Embryonic facial prominence (tissue), 1 donor: ENCODE data around the gene ZNF658.
"Not testable (repeated sequence)": the region's sequence is repeated elsewhere in the genome, so short reads cannot be mapped to it uniquely, and the experiment has no call there.

ENCODE experiments used
- DNase-seq: peaks from one replicate; pipeline ENCODE4 v3.0.0-alpha.2; 2016; ENCODE audit errors: extremely low spot score

Gene ZNF658

DNA sequence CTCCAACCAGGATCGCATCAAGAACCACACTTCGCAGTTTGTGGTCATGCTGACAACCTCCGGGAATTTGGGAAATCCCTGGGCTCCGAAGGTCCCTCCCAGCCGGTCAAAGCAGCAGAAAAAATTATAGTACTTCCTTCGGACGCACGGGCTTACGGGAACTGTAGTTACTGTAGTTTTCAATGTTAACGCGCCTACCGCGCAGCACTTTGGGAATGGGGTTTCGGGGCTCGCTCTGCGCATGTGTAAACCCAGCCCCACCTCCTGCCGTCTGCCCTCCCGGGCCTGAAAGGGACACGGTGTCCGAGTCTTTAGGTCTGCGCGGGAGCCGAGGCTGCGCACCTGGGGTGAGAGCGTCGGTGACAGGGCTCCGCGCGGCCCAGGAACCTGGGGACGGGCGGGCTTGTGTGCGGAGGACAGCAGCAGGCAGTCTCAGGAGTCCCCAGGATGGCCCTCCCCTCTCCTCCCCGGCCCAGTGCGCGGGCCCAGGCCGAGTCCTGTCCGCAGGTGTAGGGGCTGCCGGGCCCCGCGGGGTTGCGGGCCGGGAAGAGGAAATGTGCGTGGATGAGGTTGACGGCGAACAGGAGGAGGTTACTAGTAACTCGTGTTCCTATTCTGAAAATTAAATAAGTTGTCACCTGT, at the start of gene ZNF658:
ZNF658 (plus strand) TSS at position 236 of the 642 bp plus-strand sequence. CDS start 2,837 bp downstream, outside the sequence.
- DNase-seq, result peak; percentile 54

DNA sequence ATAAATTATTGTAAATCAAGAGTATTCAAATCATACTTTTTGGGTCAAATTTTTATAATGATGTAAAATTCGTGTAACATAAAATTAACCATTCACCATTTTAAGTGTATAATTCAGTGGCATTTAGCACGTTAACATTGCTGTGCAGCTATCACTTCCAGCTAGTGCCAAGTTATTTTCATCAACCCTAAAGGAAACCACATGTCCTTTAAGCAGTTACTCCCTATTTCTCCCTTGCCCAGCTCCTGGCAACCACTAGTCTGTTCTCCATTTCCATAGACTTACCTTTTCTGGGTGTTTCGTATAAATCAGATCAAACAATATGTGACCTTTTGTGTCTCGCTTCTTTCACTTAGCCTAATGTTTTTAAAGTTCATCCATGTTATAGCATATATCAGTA, 38.8 kb upstream of the ZNF658 start:
- not testable (repeated sequence) for DNase-seq

DNA sequence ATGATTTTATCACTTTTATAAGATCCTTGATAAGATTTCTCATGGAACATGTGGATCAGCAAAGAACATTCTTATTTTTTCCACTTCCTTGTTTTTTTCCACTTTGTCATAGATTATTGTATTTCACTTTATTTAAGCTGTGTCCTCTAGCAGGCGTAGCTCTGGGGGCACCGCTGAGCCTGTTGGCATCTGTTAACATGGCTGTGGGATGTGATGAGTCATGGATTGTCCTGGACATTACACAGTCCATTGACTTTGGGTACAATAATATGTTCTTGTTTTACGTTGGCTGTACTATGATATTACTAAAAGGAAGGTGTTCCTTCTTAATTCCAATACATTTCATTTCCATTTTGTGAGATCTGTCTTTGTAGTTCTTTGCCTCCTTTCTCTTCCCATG, 31.9 kb upstream of the ZNF658 start:
- DNase-seq, result not testable (repeated sequence)

DNA sequence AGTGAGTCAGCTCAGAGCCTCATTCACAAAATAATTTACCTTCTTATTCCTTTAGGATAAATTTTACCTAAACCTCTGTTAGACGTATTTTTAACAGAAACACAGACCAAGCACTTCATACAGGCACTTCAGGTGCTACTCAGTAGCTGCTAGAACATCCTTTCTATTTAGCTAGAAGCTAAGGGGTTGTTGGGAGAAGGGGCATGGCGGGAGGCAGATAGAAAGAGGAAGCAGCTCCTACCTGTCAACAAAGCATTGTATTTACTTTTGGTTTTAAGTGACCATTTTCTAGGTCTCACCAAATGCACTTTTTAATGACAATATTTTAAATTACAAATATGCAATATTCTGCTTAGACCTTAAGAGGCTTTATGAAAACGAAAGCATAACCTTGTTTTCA, 19.9 kb upstream of the ZNF658 start:
- DNase-seq, result not testable (repeated sequence)

- DNase-seq, result not testable (repeated sequence)
These were observed 18.7 kb upstream of the ZNF658 start for GRCh38 chr9:66881847-66882246.

- DNase-seq, result not testable (repeated sequence)
These were observed 10.2 kb upstream of the ZNF658 start for GRCh38 chr9:66890334-66890733.

DNA sequence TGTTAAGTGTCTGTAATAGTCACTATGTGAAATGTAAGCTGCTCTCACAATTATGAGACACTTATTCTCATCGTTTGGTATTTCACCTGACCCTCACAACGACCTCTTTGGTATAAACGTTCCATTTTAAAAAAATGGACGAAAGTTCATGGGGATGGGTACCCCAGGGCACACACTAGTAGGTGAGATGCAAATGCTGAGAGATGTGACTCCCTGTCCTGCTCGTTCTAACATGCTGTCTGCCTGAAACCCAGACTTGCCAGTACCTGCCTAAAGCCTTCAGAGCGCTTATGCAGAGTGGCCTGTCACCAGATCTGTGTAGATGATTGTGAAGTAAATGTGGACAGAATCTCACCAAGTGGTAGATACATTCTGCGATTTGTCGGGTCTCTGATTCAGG, 616 bp downstream of the ZNF658 start:
- not testable (repeated sequence) for DNase-seq

- DNase-seq, result not testable (repeated sequence)
These were observed 9.0 kb downstream of the ZNF658 start for GRCh38 chr9:66909560-66909959.

- not testable (repeated sequence) for DNase-seq
These were observed 19.5 kb downstream of the ZNF658 start for GRCh38 chr9:66920072-66920471.

DNA sequence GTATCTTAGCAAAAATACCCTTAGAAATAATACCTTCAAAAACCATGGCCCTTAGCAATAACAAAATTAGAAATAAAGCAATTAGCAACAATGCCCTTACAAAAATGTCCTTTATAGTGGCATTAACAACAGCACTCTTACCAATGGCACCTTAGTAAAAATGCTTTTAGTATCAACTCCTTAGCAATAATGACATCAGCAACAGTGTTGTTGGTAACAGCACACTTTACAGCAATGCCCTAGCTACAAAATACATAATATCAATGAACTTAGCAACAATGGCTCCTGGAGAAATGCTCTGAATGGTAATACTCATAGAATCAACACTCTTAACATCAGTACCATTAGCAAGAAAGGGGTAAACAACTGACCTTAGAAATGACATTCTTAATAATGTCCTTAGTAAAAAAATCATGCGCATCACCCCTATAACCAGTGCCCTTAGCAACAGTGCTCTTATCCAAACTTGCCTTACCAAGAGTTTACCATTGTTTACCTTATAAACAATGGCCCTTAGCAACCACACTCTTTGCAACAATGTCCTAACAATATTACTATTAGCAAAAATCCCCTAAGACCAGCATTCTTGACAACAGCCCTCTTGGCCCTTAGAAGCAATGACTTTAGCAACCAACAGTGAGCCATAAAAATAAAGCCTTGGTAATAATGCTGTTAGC, 35.8 kb downstream of the ZNF658 start:
- DNase-seq, result not testable (repeated sequence)

GRCh38 chr9:66937662-66938061, 37.1 kb downstream of the ZNF658 start:
- not testable (repeated sequence) for DNase-seq

DNA sequence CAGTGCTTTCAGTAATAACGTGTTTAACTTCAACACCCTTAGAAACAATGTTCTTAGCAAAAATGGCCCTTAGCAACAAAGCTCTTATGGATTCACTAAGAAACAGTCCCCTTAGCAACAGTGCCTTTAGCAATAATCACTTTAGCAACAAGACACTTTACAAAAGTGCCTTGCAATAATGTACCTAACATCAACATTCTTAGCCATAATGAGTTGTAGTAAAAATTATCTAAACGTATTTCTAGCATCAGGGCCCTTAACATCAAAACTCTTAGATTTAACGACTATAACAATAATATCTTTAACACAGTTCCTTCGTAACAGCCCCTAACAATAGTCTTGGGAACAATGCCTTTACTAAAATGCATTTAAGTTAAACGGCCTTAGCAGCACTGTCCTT, 37.8 kb downstream of the ZNF658 start:
- not testable (repeated sequence) for DNase-seq

DNA sequence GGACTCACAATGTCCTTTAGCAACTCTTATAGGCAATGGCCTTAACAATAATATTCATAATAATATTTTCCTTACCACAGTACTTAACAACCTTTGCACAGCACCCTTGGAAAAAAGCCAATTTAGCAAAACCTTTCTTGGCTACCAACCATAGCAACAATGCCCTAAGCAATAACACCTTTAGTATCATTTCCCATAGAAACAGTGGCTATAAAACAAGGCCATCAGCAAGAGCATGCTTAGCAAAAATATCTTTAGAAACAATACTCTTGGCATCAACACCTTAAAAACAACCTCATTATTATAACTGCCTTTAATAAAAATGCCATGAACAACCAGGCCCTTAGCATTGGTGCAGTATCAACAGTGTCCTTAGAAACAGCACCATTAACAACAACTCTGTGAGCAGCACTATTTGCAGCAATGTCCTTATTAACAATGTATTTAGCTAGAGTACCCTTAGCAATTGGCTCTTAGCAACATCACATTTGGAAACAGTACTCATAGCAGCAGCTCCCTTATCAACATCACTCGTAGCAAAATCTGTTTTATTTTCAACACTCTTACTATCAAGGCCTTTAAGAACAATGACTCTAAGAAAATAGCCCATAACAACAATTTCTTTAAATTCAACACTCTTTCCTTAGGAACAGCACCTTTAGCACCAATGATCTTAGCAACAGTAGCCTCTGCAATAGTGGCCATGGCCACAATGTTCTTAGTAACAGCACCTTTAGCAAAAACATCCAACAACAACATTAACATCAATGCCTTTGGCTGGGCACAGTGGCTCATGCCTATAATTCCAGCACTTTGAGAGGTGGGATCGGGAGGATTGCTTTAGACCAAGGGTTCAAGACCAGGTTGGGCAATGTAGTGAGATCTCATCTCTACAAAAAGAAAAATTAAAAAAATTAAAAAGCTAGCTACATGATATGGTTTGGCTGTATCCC, 39.6 kb downstream of the ZNF658 start:
- not testable (repeated sequence) for DNase-seq

GRCh38 chr9:66942400-66943155, 42.1 kb downstream of the ZNF658 start:
- DNase-seq, result not testable (repeated sequence)

DNA sequence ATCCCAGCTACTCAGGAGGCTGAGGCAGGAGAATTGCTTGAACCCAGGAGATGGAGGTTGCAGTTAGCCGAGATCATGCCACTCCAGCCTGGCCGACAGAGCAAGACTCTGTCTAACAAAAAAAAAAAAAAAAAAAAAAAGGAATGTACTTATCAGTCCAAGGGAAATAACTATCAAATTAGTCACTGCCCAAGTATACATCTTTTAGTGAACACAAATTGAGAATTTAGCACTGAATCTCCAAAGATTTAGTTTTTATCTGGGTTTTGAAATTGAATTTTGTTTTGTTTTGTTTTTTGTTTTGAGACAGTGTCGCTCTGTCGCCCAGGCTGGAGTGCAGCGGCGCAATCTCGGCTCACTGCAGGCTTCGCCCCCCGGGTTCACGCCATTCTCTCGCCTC, 52.1 kb downstream of the ZNF658 start:
- not testable (repeated sequence) for DNase-seq
